Neural cell (in vitro differentiated cells): Measurements from ENCODE around the gene CRTAP.

Source experiments
- EP300 ChIP-seq: fragments of 450-650 bp; conservative IDR thresholded peaks from 2 replicates; pipeline ENCODE4 v1.6.1; 2014; ENCODE audit warnings: antibody characterized with exemption, mild to moderate bottlenecking, moderate library complexity; ENCODE audit not compliant: poor library complexity, severe bottlenecking
- MXI1 ChIP-seq: fragments of 450-650 bp; conservative IDR thresholded peaks from 2 replicates; pipeline ENCODE4 v1.6.1; 2014; ENCODE audit warnings: antibody characterized with exemption, mild to moderate bottlenecking; ENCODE audit not compliant: poor library complexity, severe bottlenecking
- POLR2AphosphoS5 ChIP-seq: IDR thresholded peaks from 2 replicates; pipeline ENCODE4 v1.6.1; 2012
- RAD21 ChIP-seq: fragments of 450-650 bp; conservative IDR thresholded peaks from 2 replicates; pipeline ENCODE4 v1.6.1; 2014; ENCODE audit warnings: antibody characterized with exemption, mild to moderate bottlenecking, moderate library complexity
- SMC3 ChIP-seq: fragments of 450-650 bp; conservative IDR thresholded peaks from 2 replicates; pipeline ENCODE4 v1.6.1; 2014; ENCODE audit warnings: antibody characterized with exemption, mild to moderate bottlenecking, moderate library complexity; ENCODE audit not compliant: poor library complexity
- TAF1 ChIP-seq: IDR thresholded peaks from 2 replicates; pipeline ENCODE4 v1.6.1; 2012; ENCODE audit warnings: low read depth
- TF ChIP-seq, protein P1 (sequence below): fragments of 450-650 bp; IDR thresholded peaks from 2 replicates; pipeline ENCODE4 v1.5.1; 2014; ENCODE audit warnings: antibody characterized with exemption, mild to moderate bottlenecking, moderate library complexity; ENCODE audit not compliant: poor library complexity, severe bottlenecking
- TF ChIP-seq, protein P2 (sequence below): IDR thresholded peaks from 2 replicates; pipeline ENCODE4 v1.6.1; 2012; ENCODE audit warnings: borderline replicate concordance

DNA sequence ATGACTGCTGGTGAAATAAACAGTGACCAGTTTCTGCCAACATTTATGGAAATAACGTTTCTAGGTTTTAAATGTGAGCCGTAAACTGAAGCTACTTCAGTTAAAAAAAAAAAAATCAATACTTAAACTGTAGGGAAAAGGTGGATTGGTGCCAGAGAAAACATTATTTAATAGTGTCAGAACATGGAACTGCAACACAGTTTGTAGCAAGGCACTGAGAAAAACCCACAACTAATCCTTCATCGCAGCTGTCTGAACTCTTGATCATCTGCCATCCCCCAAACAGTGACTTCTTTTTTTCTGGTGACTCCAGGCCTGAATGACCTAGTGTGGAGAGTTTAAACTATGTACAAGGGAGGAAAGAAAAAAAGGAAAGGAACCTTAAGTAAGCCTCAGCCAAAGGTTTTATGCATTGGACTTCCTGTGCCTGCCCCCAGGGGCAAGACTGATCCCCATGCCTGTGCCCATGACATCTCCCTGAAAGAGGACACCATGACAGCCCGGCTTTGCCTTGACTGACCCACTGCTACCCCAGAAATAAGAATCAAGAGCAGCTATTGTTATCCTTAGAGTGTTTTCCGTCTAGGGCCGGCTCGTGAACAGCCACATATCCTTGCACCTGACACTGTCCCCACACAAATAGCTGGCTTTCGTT lies 33.1 kb downstream of the CRTAP start:
- TF ChIP-seq, protein P1, sequence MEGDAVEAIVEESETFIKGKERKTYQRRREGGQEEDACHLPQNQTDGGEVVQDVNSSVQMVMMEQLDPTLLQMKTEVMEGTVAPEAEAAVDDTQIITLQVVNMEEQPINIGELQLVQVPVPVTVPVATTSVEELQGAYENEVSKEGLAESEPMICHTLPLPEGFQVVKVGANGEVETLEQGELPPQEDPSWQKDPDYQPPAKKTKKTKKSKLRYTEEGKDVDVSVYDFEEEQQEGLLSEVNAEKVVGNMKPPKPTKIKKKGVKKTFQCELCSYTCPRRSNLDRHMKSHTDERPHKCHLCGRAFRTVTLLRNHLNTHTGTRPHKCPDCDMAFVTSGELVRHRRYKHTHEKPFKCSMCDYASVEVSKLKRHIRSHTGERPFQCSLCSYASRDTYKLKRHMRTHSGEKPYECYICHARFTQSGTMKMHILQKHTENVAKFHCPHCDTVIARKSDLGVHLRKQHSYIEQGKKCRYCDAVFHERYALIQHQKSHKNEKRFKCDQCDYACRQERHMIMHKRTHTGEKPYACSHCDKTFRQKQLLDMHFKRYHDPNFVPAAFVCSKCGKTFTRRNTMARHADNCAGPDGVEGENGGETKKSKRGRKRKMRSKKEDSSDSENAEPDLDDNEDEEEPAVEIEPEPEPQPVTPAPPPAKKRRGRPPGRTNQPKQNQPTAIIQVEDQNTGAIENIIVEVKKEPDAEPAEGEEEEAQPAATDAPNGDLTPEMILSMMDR = no peak
- TF ChIP-seq POLR2AphosphoS5 (no peak), SMC3 (no peak), RAD21 (no peak), EP300 (no peak), TAF1 (no peak), MXI1 (no peak)
- TF ChIP-seq, protein P2, sequence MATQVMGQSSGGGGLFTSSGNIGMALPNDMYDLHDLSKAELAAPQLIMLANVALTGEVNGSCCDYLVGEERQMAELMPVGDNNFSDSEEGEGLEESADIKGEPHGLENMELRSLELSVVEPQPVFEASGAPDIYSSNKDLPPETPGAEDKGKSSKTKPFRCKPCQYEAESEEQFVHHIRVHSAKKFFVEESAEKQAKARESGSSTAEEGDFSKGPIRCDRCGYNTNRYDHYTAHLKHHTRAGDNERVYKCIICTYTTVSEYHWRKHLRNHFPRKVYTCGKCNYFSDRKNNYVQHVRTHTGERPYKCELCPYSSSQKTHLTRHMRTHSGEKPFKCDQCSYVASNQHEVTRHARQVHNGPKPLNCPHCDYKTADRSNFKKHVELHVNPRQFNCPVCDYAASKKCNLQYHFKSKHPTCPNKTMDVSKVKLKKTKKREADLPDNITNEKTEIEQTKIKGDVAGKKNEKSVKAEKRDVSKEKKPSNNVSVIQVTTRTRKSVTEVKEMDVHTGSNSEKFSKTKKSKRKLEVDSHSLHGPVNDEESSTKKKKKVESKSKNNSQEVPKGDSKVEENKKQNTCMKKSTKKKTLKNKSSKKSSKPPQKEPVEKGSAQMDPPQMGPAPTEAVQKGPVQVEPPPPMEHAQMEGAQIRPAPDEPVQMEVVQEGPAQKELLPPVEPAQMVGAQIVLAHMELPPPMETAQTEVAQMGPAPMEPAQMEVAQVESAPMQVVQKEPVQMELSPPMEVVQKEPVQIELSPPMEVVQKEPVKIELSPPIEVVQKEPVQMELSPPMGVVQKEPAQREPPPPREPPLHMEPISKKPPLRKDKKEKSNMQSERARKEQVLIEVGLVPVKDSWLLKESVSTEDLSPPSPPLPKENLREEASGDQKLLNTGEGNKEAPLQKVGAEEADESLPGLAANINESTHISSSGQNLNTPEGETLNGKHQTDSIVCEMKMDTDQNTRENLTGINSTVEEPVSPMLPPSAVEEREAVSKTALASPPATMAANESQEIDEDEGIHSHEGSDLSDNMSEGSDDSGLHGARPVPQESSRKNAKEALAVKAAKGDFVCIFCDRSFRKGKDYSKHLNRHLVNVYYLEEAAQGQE = no peak
